ENCODE data around the gene VGLL4. TPM values are rescaled to one million over a fixed set of nuclear protein-coding genes. Genes with fewer than 3 reads are reported as not detected.

VGLL4 gene
- total RNA-seq, 4 donors from 2014 or later = 41.3 to 54.7 (median 49.5) TPM

DNA sequence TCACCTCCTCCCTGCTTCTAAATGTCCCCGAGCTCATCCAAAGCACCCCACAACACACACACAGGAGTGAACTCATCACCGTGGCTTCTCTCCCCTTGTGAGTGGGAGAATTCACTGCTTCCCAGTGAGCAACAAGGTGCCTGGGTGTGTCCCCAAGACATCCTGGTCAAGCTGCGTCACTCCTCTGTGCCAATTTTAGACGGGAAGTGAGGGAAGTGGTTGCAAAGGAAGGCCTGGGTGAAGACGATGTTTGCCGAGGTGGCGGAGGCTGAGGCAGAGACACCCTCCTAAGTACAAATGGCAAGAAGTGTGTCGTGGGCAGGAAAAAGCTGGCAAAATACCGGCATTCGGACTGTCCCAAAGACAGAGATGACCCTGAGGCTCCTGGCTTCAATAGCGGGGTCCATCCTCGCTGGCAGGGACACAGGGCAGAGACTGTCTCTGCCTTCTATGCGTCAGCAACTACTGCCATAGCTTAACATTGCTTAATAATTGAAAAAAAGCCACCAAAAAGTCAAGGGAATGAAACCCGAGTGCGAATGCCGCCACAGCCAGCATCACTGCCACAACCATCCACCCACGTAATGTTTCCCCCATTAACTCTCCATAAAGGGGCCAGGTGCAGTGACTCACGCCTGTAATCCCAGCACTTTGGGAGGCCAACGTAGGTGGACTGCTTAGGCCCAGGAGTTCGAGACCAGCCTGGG, 72.8 kb downstream of the VGLL4 start:
- DNase-seq (ENCODE audit: low spot score) = no peak
- no peak for ATAC-seq (ENCODE audit: low FRiP score)

DNA sequence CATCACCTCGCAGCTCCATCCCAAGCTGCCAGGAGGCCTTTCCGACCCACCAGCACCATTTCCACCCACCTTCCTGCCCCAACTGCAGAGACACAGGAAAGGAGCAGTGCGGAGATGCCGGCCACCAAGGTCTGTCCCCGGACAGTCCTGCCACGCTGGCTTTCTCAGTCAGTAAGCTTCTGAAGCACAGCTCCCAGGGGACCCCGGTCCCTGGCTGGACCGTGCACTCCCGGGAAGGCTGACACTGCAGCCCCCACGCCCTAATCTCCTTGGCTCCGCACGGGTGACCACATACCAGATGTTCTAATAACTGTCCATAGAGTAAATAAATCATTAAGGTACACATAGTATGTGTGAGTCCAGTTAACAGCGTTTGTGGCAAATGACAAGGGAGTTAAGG, 73.5 kb downstream of the VGLL4 start:
- no peak for ATAC-seq (ENCODE audit: low FRiP score)
- TF ChIP-seq, protein P1, sequence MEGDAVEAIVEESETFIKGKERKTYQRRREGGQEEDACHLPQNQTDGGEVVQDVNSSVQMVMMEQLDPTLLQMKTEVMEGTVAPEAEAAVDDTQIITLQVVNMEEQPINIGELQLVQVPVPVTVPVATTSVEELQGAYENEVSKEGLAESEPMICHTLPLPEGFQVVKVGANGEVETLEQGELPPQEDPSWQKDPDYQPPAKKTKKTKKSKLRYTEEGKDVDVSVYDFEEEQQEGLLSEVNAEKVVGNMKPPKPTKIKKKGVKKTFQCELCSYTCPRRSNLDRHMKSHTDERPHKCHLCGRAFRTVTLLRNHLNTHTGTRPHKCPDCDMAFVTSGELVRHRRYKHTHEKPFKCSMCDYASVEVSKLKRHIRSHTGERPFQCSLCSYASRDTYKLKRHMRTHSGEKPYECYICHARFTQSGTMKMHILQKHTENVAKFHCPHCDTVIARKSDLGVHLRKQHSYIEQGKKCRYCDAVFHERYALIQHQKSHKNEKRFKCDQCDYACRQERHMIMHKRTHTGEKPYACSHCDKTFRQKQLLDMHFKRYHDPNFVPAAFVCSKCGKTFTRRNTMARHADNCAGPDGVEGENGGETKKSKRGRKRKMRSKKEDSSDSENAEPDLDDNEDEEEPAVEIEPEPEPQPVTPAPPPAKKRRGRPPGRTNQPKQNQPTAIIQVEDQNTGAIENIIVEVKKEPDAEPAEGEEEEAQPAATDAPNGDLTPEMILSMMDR (IDR thresholded peaks at IDR 0.05) = no peak
- no peak for DNase-seq (ENCODE audit: low spot score)

More for the DNA sequence above, 72.8 kb downstream of the VGLL4 start:
- TF ChIP-seq, protein P1 (IDR thresholded peaks at IDR 0.05) = no peak

DNA sequence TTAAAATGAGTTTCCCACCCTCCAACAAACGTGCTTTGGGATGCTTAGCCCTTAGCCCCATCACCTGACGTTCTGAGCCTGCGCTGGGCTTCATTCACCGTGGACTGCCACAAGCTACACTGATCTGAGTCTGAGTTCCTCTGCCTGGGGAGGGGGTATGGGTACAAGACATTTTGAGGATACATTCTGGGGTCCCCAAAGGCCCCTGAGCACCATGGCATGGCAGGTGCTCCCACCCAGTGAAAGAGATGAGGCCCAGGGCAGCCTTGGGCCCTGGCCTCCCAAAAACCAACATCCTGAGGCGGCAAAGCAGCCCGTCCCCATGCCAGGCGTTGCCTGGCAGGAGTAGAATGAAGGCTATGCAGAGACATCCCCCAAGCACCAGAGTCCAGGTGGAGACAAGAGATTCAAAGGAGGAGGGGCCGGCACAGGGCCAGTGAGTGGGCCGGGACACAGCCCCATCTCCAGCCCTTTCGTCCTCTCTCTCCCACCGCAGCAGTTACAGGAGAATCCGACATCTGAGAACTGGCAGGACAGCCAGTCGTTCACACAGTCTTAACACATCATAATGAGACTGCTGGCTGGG, 74.5 kb downstream of the VGLL4 start:
- ATAC-seq (ENCODE audit: low FRiP score) = no peak
- TF ChIP-seq, protein P1 (IDR thresholded peaks at IDR 0.05) = no peak
- no peak for DNase-seq (ENCODE audit: low spot score)

DNA sequence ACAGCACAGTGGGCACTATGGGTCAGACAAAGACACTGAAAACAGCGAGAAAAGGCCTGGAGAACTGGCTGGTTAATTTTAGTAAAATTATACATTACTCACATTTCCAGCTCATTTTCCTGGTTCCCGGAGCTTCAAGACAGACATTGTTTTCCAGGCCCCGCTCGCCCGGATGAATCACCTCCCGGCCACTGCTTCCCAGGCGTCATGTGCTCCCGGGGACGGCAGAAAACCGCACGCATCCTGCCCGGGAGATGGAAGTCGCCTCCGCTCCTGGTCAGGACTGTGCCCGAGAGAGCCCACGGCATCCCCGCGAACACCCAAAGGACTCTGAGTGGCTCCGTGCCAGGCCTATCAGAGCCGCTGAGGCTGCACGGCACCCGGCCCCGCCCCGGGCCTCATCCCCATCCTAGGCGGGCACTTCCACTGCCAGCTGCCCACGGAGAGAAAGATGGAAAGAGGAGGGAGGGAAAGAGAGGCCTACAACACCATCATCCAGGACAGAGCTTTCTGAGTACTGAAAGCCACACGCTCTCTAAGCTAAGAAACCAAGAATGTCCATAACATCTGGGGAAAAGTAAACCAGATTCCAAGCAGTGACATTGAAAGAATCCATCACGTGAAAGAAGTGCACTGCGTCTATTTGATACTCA, 75.1 kb downstream of the VGLL4 start:
- TF ChIP-seq, protein P1 (IDR thresholded peaks at IDR 0.05) = no peak
- DNase-seq (ENCODE audit: low spot score) (peak; percentile 55), ATAC-seq (ENCODE audit: low FRiP score) (peak; percentile 52)

DNA sequence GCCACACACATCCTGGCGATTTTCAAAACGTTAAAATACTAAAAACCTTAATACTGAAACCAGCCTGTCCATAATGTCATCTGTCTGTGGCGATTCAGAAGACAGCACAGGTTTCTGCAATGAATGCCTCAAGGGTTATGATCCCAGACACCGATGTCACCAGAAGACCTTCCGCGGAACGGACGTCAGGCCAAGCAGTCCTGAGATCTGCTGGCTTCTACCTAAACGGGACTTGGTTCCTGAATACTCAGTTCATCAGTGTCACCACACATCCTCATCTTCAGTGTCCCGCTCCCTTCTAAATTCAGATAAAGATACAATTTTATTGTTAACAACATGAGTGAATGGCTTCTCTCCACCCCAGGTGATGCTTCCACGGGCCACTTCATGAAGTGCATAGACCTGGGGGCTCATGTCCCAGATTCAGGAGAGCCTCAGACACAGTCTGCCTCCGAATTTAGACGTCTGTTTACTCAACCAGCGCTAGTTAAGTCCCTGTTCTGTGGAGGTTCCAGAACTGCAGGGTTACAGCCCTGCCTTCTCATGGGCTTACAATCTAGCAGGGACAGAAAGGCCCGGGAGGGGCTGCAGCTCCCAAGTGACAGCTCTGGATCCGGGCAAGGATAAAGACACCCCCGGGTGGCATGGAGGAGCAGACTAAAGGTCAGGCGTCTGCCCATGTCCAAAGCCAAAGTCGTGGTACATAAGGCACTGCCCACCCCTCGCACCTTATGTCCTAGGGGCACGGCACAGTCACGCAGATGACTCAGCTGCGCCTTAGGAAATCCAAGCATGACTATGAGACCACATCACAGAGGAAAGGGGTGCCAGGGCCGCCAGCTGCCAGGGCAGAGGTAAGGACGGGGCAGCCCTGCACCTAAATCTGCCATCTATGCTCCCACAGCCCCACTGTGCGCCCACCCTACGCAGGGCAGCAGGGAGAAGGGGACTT, 75.9 kb downstream of the VGLL4 start:
- DNase-seq (ENCODE audit: low spot score) = no peak
- TF ChIP-seq, protein P1 (IDR thresholded peaks at IDR 0.05) = no peak
- peak; percentile 15 for ATAC-seq (ENCODE audit: low FRiP score)

DNA sequence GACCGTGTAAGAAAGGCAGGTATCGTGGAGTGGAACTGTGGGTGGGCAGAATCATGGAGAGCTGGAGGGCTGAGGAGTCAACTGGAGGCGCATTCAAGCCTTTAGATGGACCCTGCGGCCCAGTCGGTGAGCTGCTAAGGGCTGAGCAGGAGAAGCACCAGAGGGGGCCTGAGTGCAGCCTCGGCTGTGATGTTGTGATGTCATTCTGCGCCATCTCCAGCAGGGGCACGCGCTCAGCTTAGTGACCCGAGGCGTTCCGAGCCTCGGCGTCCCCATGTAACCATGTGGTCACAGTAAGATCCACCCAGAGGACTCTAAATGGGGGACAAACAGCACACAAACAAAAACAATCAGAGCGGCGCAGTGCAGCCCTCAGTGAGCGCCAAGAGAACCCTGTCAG, 76.8 kb downstream of the VGLL4 start:
- ATAC-seq (ENCODE audit: low FRiP score) = no peak
- DNase-seq (ENCODE audit: low spot score) = no peak
- TF ChIP-seq, protein P1 (IDR thresholded peaks at IDR 0.05) = no peak

All from omental fat pad (tissue), 4 donors.